ENCODE results near the gene PWP2.
"Not testable (repeated sequence)": the region's sequence is repeated elsewhere in the genome, so short reads cannot be mapped to it uniquely, and the experiment has no call there.

Gene PWP2

DNA sequence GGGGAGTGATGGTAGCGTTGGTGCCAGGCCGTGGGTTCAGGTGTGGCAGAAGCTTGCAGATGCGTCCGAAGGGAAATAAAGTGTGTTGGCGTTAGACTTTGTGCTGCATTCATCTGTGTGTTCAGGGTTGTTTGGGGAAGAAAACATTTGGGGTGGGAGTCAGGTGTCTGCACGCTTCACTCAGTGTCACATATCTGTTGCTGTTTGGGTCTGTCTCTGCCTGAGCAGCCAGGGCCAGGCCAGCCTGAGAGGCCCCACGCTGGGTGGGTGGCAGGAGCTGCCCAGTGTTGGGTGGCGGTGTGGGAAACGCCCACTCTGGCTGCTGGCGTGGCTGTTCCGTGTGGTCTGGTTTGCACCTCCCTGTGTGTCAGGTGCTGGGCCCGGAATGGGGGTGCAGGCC is 38.4 kb downstream of the PWP2 start:
- not testable (repeated sequence) for H3K27me3 ChIP-seq (ENCODE audit: control insufficient read depth in 2 of 2, insufficient read depth in 2 of 2, low read length in 2 of 2); H3K4me1 ChIP-seq (ENCODE audit: control insufficient read depth in 2 of 2, insufficient read depth in 2 of 2, low read length in 2 of 2); H3K36me3 ChIP-seq (ENCODE audit: control insufficient read depth in 2 of 2, insufficient read depth in 2 of 2, low read length in 2 of 2); H3K27ac ChIP-seq (ENCODE audit: low read depth in 2 of 2, low read length in 2 of 2); H3K9ac ChIP-seq (ENCODE audit: low read depth in 1 of 2, low read length in 2 of 2); H3K4me3 ChIP-seq (ENCODE audit: low read length in 2 of 2); H3K9me3 ChIP-seq (ENCODE audit: control insufficient read depth in 2 of 2, low read length in 2 of 2)

DNA sequence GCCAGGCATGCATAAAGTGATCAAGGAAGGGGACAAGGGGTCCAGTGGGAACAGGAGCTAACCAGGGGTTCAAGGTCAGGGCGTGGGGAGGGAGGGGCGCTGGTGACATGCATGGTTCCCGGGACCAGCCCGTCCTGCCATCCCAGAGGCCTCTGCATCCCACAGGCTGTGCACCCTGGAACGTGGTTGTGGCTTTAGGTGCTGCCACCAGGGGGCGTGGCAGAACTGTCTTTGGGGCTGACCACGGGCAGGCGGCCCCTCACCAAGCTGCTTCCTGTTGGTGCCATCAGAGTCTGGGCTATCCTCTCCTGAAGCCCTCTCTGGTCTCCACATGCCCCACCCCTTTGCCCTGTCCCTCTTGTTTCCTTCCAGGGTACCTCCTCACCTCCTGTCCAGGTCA is 39.9 kb downstream of the PWP2 start:
- not testable (repeated sequence) for H3K9ac ChIP-seq (ENCODE audit: low read depth in 1 of 2, low read length in 2 of 2); H3K9me3 ChIP-seq (ENCODE audit: control insufficient read depth in 2 of 2, low read length in 2 of 2); H3K27me3 ChIP-seq (ENCODE audit: control insufficient read depth in 2 of 2, insufficient read depth in 2 of 2, low read length in 2 of 2); H3K4me1 ChIP-seq (ENCODE audit: control insufficient read depth in 2 of 2, insufficient read depth in 2 of 2, low read length in 2 of 2); H3K36me3 ChIP-seq (ENCODE audit: control insufficient read depth in 2 of 2, insufficient read depth in 2 of 2, low read length in 2 of 2); H3K27ac ChIP-seq (ENCODE audit: low read depth in 2 of 2, low read length in 2 of 2); H3K4me3 ChIP-seq (ENCODE audit: low read length in 2 of 2)

DNA sequence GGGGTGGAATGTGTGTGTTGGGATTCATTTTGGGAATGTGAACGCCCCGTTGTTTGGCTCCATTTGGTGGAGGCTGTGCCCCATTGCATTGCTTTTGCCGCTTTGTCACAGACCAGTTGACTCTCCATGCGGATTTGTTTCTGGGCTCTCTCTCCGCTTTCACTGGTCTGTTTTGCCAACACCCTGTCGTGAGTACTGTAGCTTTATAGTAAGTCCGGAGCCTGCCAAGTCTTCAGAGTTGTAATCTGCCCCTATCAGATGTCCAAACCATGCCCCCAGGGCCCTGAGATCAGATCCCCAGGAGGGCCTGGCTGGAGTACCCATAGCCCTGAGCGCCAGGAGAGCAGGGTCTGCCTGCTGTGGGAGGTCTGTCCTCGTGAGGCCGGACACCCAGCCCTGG is 43.1 kb downstream of the PWP2 start:
- H3K9ac ChIP-seq (ENCODE audit: low read depth in 1 of 2, low read length in 2 of 2); H3K4me3 ChIP-seq (ENCODE audit: low read length in 2 of 2): not testable (repeated sequence)

GRCh38 chr21:44153214-44153888 is 46.2 kb downstream of the PWP2 start:
- not testable (repeated sequence) for H3K36me3 ChIP-seq (ENCODE audit: control insufficient read depth in 2 of 2, insufficient read depth in 2 of 2, low read length in 2 of 2); H3K9ac ChIP-seq (ENCODE audit: low read depth in 1 of 2, low read length in 2 of 2); H3K4me1 ChIP-seq (ENCODE audit: control insufficient read depth in 2 of 2, insufficient read depth in 2 of 2, low read length in 2 of 2); H3K4me3 ChIP-seq (ENCODE audit: low read length in 2 of 2); H3K27ac ChIP-seq (ENCODE audit: low read depth in 2 of 2, low read length in 2 of 2); H3K9me3 ChIP-seq (ENCODE audit: control insufficient read depth in 2 of 2, low read length in 2 of 2); H3K27me3 ChIP-seq (ENCODE audit: control insufficient read depth in 2 of 2, insufficient read depth in 2 of 2, low read length in 2 of 2)

More for the DNA sequence above, 43.1 kb downstream of the PWP2 start:
- not testable (repeated sequence) for H3K27ac ChIP-seq (ENCODE audit: low read depth in 2 of 2, low read length in 2 of 2); H3K27me3 ChIP-seq (ENCODE audit: control insufficient read depth in 2 of 2, insufficient read depth in 2 of 2, low read length in 2 of 2); H3K36me3 ChIP-seq (ENCODE audit: control insufficient read depth in 2 of 2, insufficient read depth in 2 of 2, low read length in 2 of 2); H3K9me3 ChIP-seq (ENCODE audit: control insufficient read depth in 2 of 2, low read length in 2 of 2); H3K4me1 ChIP-seq (ENCODE audit: control insufficient read depth in 2 of 2, insufficient read depth in 2 of 2, low read length in 2 of 2)

GRCh38 chr21:44153889-44154228 is 46.7 kb downstream of the PWP2 start:
- not testable (repeated sequence) for H3K27me3 ChIP-seq (ENCODE audit: control insufficient read depth in 2 of 2, insufficient read depth in 2 of 2, low read length in 2 of 2); H3K4me1 ChIP-seq (ENCODE audit: control insufficient read depth in 2 of 2, insufficient read depth in 2 of 2, low read length in 2 of 2); H3K36me3 ChIP-seq (ENCODE audit: control insufficient read depth in 2 of 2, insufficient read depth in 2 of 2, low read length in 2 of 2); H3K27ac ChIP-seq (ENCODE audit: low read depth in 2 of 2, low read length in 2 of 2); H3K9me3 ChIP-seq (ENCODE audit: control insufficient read depth in 2 of 2, low read length in 2 of 2); H3K9ac ChIP-seq (ENCODE audit: low read depth in 1 of 2, low read length in 2 of 2); H3K4me3 ChIP-seq (ENCODE audit: low read length in 2 of 2)

DNA sequence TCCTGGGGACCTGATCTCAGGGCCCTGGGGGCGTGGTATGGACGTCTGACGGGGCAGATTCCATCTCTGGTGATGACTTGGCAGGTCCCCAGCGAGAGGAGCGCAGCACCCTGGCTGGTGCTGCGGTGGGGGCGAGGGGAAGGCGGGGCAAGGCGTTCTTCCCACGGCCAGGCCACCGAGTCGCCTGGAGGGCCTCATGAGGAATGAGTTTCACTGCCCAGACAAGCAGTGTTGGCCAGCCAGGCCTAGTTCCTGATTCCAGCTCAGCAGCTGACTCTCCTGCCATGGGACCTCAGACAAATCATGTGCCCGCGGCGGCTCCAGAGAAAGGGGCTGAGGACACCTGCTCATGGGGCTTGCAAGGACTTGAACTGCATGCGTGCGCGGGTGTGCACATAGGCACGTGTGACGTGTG is 47.6 kb downstream of the PWP2 start:
- H3K9me3 ChIP-seq (ENCODE audit: control insufficient read depth in 2 of 2, low read length in 2 of 2); H3K4me1 ChIP-seq (ENCODE audit: control insufficient read depth in 2 of 2, insufficient read depth in 2 of 2, low read length in 2 of 2); H3K36me3 ChIP-seq (ENCODE audit: control insufficient read depth in 2 of 2, insufficient read depth in 2 of 2, low read length in 2 of 2); H3K27ac ChIP-seq (ENCODE audit: low read depth in 2 of 2, low read length in 2 of 2); H3K9ac ChIP-seq (ENCODE audit: low read depth in 1 of 2, low read length in 2 of 2); H3K27me3 ChIP-seq (ENCODE audit: control insufficient read depth in 2 of 2, insufficient read depth in 2 of 2, low read length in 2 of 2); H3K4me3 ChIP-seq (ENCODE audit: low read length in 2 of 2): not testable (repeated sequence)

- not testable (repeated sequence) for H3K9ac ChIP-seq (ENCODE audit: low read depth in 1 of 2, low read length in 2 of 2); H3K36me3 ChIP-seq (ENCODE audit: control insufficient read depth in 2 of 2, insufficient read depth in 2 of 2, low read length in 2 of 2); H3K4me1 ChIP-seq (ENCODE audit: control insufficient read depth in 2 of 2, insufficient read depth in 2 of 2, low read length in 2 of 2); H3K27ac ChIP-seq (ENCODE audit: low read depth in 2 of 2, low read length in 2 of 2); H3K4me3 ChIP-seq (ENCODE audit: low read length in 2 of 2); H3K27me3 ChIP-seq (ENCODE audit: control insufficient read depth in 2 of 2, insufficient read depth in 2 of 2, low read length in 2 of 2); H3K9me3 ChIP-seq (ENCODE audit: control insufficient read depth in 2 of 2, low read length in 2 of 2)
These were observed 48.2 kb downstream of the PWP2 start for GRCh38 chr21:44155231-44155993.

DNA sequence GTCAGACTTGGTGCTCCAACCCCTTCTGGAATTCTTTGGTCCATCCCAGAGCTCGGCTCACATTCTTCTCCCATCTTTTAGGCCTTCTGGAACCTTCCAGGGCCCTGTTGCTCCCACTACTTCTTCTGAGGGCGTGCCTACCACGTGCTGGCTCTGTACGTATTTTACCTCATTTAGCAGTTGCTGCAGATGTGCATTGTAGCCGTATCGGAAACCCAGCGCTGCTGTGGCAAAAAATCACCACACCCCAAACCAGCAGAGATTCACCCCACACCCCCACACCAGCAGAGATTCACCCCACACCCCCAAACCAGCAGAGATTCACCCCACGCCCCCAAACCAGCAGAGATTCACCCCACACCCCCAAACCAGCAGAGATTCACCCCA is 48.8 kb downstream of the PWP2 start:
- not testable (repeated sequence) for H3K9ac ChIP-seq (ENCODE audit: low read depth in 1 of 2, low read length in 2 of 2); H3K4me1 ChIP-seq (ENCODE audit: control insufficient read depth in 2 of 2, insufficient read depth in 2 of 2, low read length in 2 of 2); H3K27me3 ChIP-seq (ENCODE audit: control insufficient read depth in 2 of 2, insufficient read depth in 2 of 2, low read length in 2 of 2); H3K36me3 ChIP-seq (ENCODE audit: control insufficient read depth in 2 of 2, insufficient read depth in 2 of 2, low read length in 2 of 2); H3K4me3 ChIP-seq (ENCODE audit: low read length in 2 of 2); H3K9me3 ChIP-seq (ENCODE audit: control insufficient read depth in 2 of 2, low read length in 2 of 2); H3K27ac ChIP-seq (ENCODE audit: low read depth in 2 of 2, low read length in 2 of 2)

DNA sequence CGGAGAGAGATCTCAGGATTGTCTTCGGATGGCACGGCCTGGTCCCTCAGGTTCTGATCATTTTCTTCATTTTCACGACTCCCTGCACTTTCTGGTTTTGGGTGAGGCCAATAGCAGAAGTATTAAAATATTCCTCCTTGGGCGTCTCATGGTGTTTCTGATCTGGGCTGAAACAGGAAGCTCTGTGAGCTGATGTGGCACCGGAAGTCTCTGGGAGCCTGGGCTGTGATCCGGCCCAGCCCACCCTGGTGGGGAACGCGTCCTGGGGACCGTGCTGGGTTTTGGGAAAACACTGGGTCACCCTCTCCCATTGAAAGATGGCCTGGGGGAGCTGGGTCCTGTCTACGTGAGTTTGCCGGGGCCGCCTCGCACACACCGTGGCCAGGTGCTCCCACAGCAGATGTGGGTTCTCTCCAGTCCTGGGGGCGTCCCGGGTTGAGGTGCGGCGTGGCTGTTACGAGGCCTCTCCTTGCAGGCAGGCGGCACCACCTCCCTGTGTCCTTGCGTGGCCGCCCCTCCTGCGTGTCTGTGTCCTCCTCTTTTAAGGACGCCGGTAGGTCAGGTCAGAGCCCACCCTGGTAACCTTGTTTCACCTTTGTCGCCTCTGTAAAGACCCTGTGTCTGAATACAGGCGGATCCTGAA is 50.4 kb downstream of the PWP2 start:
- not testable (repeated sequence) for H3K27me3 ChIP-seq (ENCODE audit: control insufficient read depth in 2 of 2, insufficient read depth in 2 of 2, low read length in 2 of 2); H3K4me1 ChIP-seq (ENCODE audit: control insufficient read depth in 2 of 2, insufficient read depth in 2 of 2, low read length in 2 of 2); H3K9me3 ChIP-seq (ENCODE audit: control insufficient read depth in 2 of 2, low read length in 2 of 2); H3K36me3 ChIP-seq (ENCODE audit: control insufficient read depth in 2 of 2, insufficient read depth in 2 of 2, low read length in 2 of 2); H3K9ac ChIP-seq (ENCODE audit: low read depth in 1 of 2, low read length in 2 of 2); H3K27ac ChIP-seq (ENCODE audit: low read depth in 2 of 2, low read length in 2 of 2); H3K4me3 ChIP-seq (ENCODE audit: low read length in 2 of 2)

- H3K27ac ChIP-seq (ENCODE audit: low read depth in 2 of 2, low read length in 2 of 2) = not testable (repeated sequence)
These were observed 50.9 kb downstream of the PWP2 start for GRCh38 chr21:44158082-44158468.

More at GRCh38 chr21:44158082-44158468, 50.9 kb downstream of the PWP2 start:
- H3K4me3 ChIP-seq (ENCODE audit: low read length in 2 of 2); H3K36me3 ChIP-seq (ENCODE audit: control insufficient read depth in 2 of 2, insufficient read depth in 2 of 2, low read length in 2 of 2); H3K9me3 ChIP-seq (ENCODE audit: control insufficient read depth in 2 of 2, low read length in 2 of 2); H3K4me1 ChIP-seq (ENCODE audit: control insufficient read depth in 2 of 2, insufficient read depth in 2 of 2, low read length in 2 of 2); H3K9ac ChIP-seq (ENCODE audit: low read depth in 1 of 2, low read length in 2 of 2); H3K27me3 ChIP-seq (ENCODE audit: control insufficient read depth in 2 of 2, insufficient read depth in 2 of 2, low read length in 2 of 2): not testable (repeated sequence)

Measured in mucosa of rectum (tissue), 2 donors.